ENCODE data around the gene SLC18A2.
"Not testable (repeated sequence)": the region's sequence is repeated elsewhere in the genome, so short reads cannot be mapped to it uniquely, and the experiment has no call there.

SLC18A2 gene

GRCh38 chr10:117228210-117228609 lies 12.7 kb upstream of the SLC18A2 start:
- in situ Hi-C loops (cut with MboI; ENCODE audit: low sequenced_read_pairs): loop anchor here (10.0 kb wide), 1 partner anchor 87 kb away; no protein-coding TSS in a partner anchor

GRCh38 chr10:117230107-117230506 lies 10.8 kb upstream of the SLC18A2 start:
- in situ Hi-C loops (cut with MboI; ENCODE audit: low sequenced_read_pairs): not testable (repeated sequence)

- in situ Hi-C loops (cut with MboI; ENCODE audit: low sequenced_read_pairs): no loop called here
These were observed 3.4 kb upstream of the SLC18A2 start for GRCh38 chr10:117237401-117237991.

GRCh38 chr10:117239051-117239450 lies 1.9 kb upstream of the SLC18A2 start:
- in situ Hi-C loops (cut with MboI; ENCODE audit: low sequenced_read_pairs): no loop called here

- in situ Hi-C loops (cut with MboI; ENCODE audit: low sequenced_read_pairs): no loop called here
These were observed 943 bp upstream of the SLC18A2 start for GRCh38 chr10:117239721-117240620.

- in situ Hi-C loops (cut with MboI; ENCODE audit: low sequenced_read_pairs): no loop called here
These were observed 888 bp downstream of the SLC18A2 start for GRCh38 chr10:117241541-117242462.

- in situ Hi-C loops (cut with MboI; ENCODE audit: low sequenced_read_pairs): no loop called here
These were observed 1.5 kb downstream of the SLC18A2 start for GRCh38 chr10:117242463-117242832.

- in situ Hi-C loops (cut with MboI; ENCODE audit: low sequenced_read_pairs): no loop called here
These were observed 6.2 kb downstream of the SLC18A2 start for GRCh38 chr10:117246997-117247671.

GRCh38 chr10:117248750-117249465 lies 8.0 kb downstream of the SLC18A2 start:
- in situ Hi-C loops (cut with MboI; ENCODE audit: low sequenced_read_pairs): no loop called here

- in situ Hi-C loops (cut with MboI; ENCODE audit: low sequenced_read_pairs): no loop called here
These were observed 8.7 kb downstream of the SLC18A2 start for GRCh38 chr10:117249493-117250093.

GRCh38 chr10:117250411-117250810 lies 9.5 kb downstream of the SLC18A2 start:
- in situ Hi-C loops (cut with MboI; ENCODE audit: low sequenced_read_pairs): no loop called here

GRCh38 chr10:117253908-117254307 lies 13.0 kb downstream of the SLC18A2 start:
- in situ Hi-C loops (cut with MboI; ENCODE audit: low sequenced_read_pairs): no loop called here

- in situ Hi-C loops (cut with MboI; ENCODE audit: low sequenced_read_pairs): no loop called here
These were observed 13.4 kb downstream of the SLC18A2 start for GRCh38 chr10:117254338-117254737.

GRCh38 chr10:117254774-117255735 lies 14.1 kb downstream of the SLC18A2 start:
- in situ Hi-C loops (cut with MboI; ENCODE audit: low sequenced_read_pairs): no loop called here

- in situ Hi-C loops (cut with MboI; ENCODE audit: low sequenced_read_pairs): no loop called here
These were observed 15.0 kb downstream of the SLC18A2 start for GRCh38 chr10:117255835-117256460.

- in situ Hi-C loops (cut with MboI; ENCODE audit: low sequenced_read_pairs): no loop called here
These were observed 16.0 kb downstream of the SLC18A2 start for GRCh38 chr10:117256910-117257309.

GRCh38 chr10:117257721-117258120 lies 16.8 kb downstream of the SLC18A2 start:
- in situ Hi-C loops (cut with MboI; ENCODE audit: low sequenced_read_pairs): no loop called here

GRCh38 chr10:117259279-117259678 lies 18.4 kb downstream of the SLC18A2 start:
- in situ Hi-C loops (cut with MboI; ENCODE audit: low sequenced_read_pairs): no loop called here
